Vagina (tissue), 2 donors: ENCODE results near the gene TRAPPC8.
"Not testable (repeated sequence)": the region's sequence is repeated elsewhere in the genome, so short reads cannot be mapped to it uniquely, and the experiment has no call there.

ENCODE experiments used
- POLR2A ChIP-seq, 2 donors: fragments of 450-650 bp; IDR thresholded peaks; one replicate each; pipeline ENCODE4 v1.6.1; 2017; ENCODE audit warnings: antibody characterized with exemption in 2 of 2, mild to moderate bottlenecking in 2 of 2, moderate library complexity in 2 of 2
- POLR2AphosphoS5 ChIP-seq, 2 donors: sonication (generic); formaldehyde crosslinking; IDR thresholded peaks; one replicate each; pipeline ENCODE4 v1.9.0; 2017; ENCODE audit warnings: antibody characterized with exemption in 2 of 2, mild to moderate bottlenecking in 2 of 2, low read depth in 1 of 2; ENCODE audit not compliant: insufficient read depth in 1 of 2
- TF ChIP-seq, protein P1 (sequence below), 3 experiments: fragments of 450-650 bp in 2 of 3; fragments of 200-600 bp in 1 of 3; sonication (generic) in 1 of 3; IDR thresholded peaks; one replicate each; pipeline ENCODE4 v1.5.1; 2017 to 2019; ENCODE audit warnings: antibody characterized with exemption in 3 of 3, mild to moderate bottlenecking in 2 of 3, moderate library complexity in 2 of 3

DNA sequence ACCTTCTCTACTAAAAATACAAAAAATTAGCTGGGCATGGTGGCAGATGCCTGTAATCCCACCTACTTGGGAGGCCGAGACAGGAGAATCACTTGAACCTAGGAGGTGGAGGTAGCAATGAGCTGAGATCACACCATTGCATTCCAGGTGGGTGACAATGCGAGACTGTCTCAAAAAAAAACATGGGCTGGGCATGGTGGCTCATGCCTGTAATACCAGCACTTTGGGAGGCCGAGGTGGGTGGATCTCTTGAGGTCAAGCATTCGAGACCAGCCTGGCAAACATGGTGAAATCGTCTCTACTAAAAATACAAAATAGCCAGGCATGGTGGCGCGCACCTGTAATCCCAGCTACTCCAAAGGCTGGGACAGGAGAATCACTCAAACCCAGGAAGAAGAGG, 43.2 kb downstream of the TRAPPC8 start:
- TF ChIP-seq, protein P1, sequence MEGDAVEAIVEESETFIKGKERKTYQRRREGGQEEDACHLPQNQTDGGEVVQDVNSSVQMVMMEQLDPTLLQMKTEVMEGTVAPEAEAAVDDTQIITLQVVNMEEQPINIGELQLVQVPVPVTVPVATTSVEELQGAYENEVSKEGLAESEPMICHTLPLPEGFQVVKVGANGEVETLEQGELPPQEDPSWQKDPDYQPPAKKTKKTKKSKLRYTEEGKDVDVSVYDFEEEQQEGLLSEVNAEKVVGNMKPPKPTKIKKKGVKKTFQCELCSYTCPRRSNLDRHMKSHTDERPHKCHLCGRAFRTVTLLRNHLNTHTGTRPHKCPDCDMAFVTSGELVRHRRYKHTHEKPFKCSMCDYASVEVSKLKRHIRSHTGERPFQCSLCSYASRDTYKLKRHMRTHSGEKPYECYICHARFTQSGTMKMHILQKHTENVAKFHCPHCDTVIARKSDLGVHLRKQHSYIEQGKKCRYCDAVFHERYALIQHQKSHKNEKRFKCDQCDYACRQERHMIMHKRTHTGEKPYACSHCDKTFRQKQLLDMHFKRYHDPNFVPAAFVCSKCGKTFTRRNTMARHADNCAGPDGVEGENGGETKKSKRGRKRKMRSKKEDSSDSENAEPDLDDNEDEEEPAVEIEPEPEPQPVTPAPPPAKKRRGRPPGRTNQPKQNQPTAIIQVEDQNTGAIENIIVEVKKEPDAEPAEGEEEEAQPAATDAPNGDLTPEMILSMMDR (IDR thresholded peaks at IDR 0.05): not testable (repeated sequence)
- not testable (repeated sequence) for TF ChIP-seq POLR2AphosphoS5 (IDR thresholded peaks at IDR 0.05; ENCODE audit: insufficient read depth in 1 of 2, low read depth in 1 of 2); POLR2A (IDR thresholded peaks at IDR 0.05)
